Measurements from ENCODE around the gene NUP133. TPM values are rescaled to one million over a fixed set of nuclear protein-coding genes. Genes with fewer than 3 reads are reported as not detected.

NUP133 gene
- total and polyA plus RNA-seq, 2 experiments from 2014 or later = 29.5 to 65.4 TPM

- H3K9me3 Mint-ChIP-seq = peaks cover 14% of the 10 kb centered on the region; the same call in 2 of the 3 replicates
- 0 out of 2 replicates have a peak overlapping the region, but pooled peaks have one; percentile 23 for H2AFZ ChIP-seq
- H3K4me1 ChIP-seq (ENCODE audit: insufficient read depth) = peaks cover 13% of the 10 kb centered on the region
- H3K4me1 Mint-ChIP-seq = peaks cover 9% of the 10 kb centered on the region; the same call in 2 of the 3 replicates
- no peak for ATAC-seq
- no peaks in the 10 kb centered on the region for H3K36me3 ChIP-seq (ENCODE audit: insufficient read depth)
- H3F3A ChIP-seq (replicated peaks; ENCODE audit: low read depth) = no peaks in the 10 kb centered on the region
- H3K27ac Mint-ChIP-seq = no peak overlapping the region; the same call in 1 of the 2 replicates
- H3K4me3 ChIP-seq = no peak overlapping the region
- H3K36me3 Mint-ChIP-seq (ENCODE audit: low read depth) = 0 out of 3 replicates have a peak, but pooled peaks cover 3% of the 10 kb centered on the region
- H3K4me2 ChIP-seq = no peak overlapping the region
- no peaks in the 10 kb centered on the region for H3K9me2 ChIP-seq (ENCODE audit: insufficient read depth)
- H3K27me3 ChIP-seq (ENCODE audit: insufficient read depth) = no peaks in the 10 kb centered on the region
- DNase-seq (ENCODE audit: low spot score) = no peak
- H3K27me3 Mint-ChIP-seq (ENCODE audit: insufficient read depth, low read depth, poor library complexity) = peaks cover 8% of the 10 kb centered on the region
- H4K20me1 ChIP-seq (replicated peaks; ENCODE audit: insufficient read depth) = no peaks in the 10 kb centered on the region
- no peak overlapping the region for H3K4me3 Mint-ChIP-seq
- TF ChIP-seq CREB1 (CRISPR knock-in tag; IDR thresholded peaks at IDR 0.05; ENCODE audit: low read depth) (no peak), ETS1 (IDR thresholded peaks at IDR 0.05) (no peak), CTCF (conservative IDR thresholded peaks at IDR 0.05; ENCODE audit: low read depth in 2 of 2) (peak in 1 of 2 experiments; percentile 34; a peak in 2 of 4 replicates), EZH2 (IDR thresholded peaks at IDR 0.05; ENCODE audit: low read depth, unreplicated experiment) (no peak)
- H3K79me2 ChIP-seq (replicated peaks; ENCODE audit: insufficient read depth) = no peaks in the 10 kb centered on the region
- H3K27ac ChIP-seq (ENCODE audit: low read depth) = no peak overlapping the region
Observed at GRCh38 chr1:229420765-229421164, 87.4 kb downstream of the NUP133 start.

GRCh38 chr1:229420224-229420623 lies 87.9 kb downstream of the NUP133 start:
- no peak overlapping the region for H3K27ac ChIP-seq (ENCODE audit: low read depth)
- no peak overlapping the region for H3K27ac Mint-ChIP-seq
- no peak for TF ChIP-seq CTCF (conservative IDR thresholded peaks at IDR 0.05; ENCODE audit: low read depth in 2 of 2)
- TF ChIP-seq JUNB (IDR thresholded peaks at IDR 0.05; ENCODE audit: unreplicated experiment) = no peak
- TF ChIP-seq EZH2 (IDR thresholded peaks at IDR 0.05; ENCODE audit: low read depth, unreplicated experiment) = no peak
- no peak for TF ChIP-seq ZNF462 (CRISPR knock-in tag; IDR thresholded peaks at IDR 0.05)
- TF ChIP-seq NANOG (IDR thresholded peaks at IDR 0.05; ENCODE audit: borderline replicate concordance) = no peak
- no peak for TF ChIP-seq CREB1 (CRISPR knock-in tag; IDR thresholded peaks at IDR 0.05; ENCODE audit: low read depth)
- TF ChIP-seq ETS1 (IDR thresholded peaks at IDR 0.05) = no peak

More at GRCh38 chr1:229420224-229420623, 87.9 kb downstream of the NUP133 start:
- ATAC-seq (no peak), DNase-seq (ENCODE audit: low spot score) (no peak)
- Histone ChIP-seq H2AFZ (no peak overlapping the region), H3F3A (replicated peaks; ENCODE audit: low read depth) (no peaks in the 10 kb centered on the region), H3K4me1 (ENCODE audit: insufficient read depth) (peaks cover 13% of the 10 kb centered on the region), H3K27me3 (ENCODE audit: insufficient read depth) (no peaks in the 10 kb centered on the region), H3K4me2 (no peak overlapping the region), H3K4me3 (no peak overlapping the region), H4K20me1 (replicated peaks; ENCODE audit: insufficient read depth) (no peaks in the 10 kb centered on the region), H3K79me2 (replicated peaks; ENCODE audit: insufficient read depth) (no peaks in the 10 kb centered on the region), H3K9me2 (ENCODE audit: insufficient read depth) (no peaks in the 10 kb centered on the region), H3K36me3 (ENCODE audit: insufficient read depth) (no peaks in the 10 kb centered on the region)
- Mint-ChIP-seq H3K36me3 (ENCODE audit: low read depth) (0 out of 3 replicates have a peak, but pooled peaks cover 3% of the 10 kb centered on the region), H3K9me3 (peaks cover 14% of the 10 kb centered on the region; the same call in 2 of the 3 replicates), H3K4me3 (no peak overlapping the region), H3K4me1 (peaks cover 9% of the 10 kb centered on the region; the same call in 2 of the 3 replicates), H3K27me3 (ENCODE audit: insufficient read depth, low read depth, poor library complexity) (peaks cover 8% of the 10 kb centered on the region)
